HG03354 (cell line): Measurements from ENCODE around the gene PTH1R.

Experiments used
- ATAC-seq: cut with Tn5 transposase; IDR thresholded peaks from one replicate; pipeline ENCODE4 v1.9.1; 2021; ENCODE audit warnings: mild to moderate bottlenecking; ENCODE audit not compliant: unreplicated experiment, poor library complexity, severe bottlenecking

PTH1R gene

DNA sequence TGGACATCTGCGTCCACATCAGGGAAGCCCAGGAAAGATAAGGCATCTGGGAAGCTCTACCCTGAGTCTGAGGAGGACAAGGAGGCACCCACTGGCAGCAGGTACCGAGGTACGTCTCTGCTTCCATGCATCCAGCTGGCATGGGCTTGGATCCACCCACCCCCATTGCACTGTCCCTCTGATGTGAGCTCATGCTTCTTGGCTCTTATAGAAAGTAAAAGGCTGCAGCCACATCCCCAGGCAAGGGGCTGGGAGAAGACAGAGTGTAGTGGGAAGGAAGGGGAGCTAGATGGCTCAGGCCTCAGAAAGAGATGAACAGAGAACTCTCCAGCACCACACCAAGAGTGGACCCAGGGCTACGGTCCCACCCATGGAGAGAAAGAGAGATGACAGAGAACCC lies 18.2 kb downstream of the PTH1R start:
- ATAC-seq: no peak

DNA sequence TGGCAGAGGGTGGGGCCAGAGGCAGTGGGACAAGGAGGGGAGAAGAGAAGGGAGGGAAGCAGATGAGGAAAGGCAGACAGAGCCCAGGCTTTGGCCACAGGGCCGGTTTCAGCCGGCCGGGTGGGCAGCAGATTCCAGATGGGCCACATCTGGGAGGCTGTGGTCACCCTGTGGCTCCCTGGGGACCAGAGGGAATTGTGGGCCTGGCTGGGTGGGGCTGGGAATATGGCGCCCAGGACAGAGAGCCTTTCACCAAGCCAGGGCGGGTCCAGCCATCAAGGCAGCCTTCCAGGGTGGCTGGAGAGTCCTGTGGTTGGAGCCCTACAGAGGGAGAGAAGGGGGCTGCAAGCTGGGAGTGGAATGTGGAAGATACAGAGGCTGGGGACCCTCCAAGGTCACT lies 18.9 kb downstream of the PTH1R start:
- no peak for ATAC-seq

DNA sequence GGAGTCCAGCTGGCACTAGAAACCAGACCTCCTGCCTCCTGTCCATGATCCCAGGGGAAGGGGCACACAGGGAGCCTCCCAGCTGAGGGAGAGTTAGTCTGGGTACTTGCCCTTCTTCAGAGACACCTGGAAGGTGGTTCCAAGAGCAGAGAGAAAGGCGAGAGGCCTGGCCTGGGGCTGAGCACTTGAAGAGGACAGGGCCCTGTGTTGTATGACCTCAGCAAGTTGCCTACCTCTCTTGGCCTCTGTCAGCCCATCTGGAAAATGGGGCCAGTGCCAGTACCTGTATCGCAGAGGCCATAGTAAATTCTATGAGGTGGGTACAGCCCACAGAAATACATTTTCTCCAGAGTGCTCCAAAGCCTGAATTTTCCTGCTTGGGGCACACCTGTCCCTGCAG lies 19.5 kb downstream of the PTH1R start:
- ATAC-seq: no peak

DNA sequence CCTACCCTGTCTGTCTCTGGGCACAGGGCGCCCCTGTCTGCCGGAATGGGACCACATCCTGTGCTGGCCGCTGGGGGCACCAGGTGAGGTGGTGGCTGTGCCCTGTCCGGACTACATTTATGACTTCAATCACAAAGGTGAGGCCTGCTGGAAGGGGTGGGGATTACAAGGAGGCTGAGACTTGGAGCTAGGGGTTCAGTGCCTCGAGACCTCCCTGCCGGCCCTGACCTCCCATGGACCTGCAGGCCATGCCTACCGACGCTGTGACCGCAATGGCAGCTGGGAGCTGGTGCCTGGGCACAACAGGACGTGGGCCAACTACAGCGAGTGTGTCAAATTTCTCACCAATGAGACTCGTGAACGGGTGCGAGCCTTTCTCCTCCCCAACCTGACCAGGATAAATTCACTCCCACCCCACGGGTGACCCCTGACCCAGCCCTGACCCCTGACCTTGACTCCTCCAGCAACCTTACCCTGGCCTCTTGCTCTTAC lies 20.4 kb downstream of the PTH1R start:
- no peak for ATAC-seq

DNA sequence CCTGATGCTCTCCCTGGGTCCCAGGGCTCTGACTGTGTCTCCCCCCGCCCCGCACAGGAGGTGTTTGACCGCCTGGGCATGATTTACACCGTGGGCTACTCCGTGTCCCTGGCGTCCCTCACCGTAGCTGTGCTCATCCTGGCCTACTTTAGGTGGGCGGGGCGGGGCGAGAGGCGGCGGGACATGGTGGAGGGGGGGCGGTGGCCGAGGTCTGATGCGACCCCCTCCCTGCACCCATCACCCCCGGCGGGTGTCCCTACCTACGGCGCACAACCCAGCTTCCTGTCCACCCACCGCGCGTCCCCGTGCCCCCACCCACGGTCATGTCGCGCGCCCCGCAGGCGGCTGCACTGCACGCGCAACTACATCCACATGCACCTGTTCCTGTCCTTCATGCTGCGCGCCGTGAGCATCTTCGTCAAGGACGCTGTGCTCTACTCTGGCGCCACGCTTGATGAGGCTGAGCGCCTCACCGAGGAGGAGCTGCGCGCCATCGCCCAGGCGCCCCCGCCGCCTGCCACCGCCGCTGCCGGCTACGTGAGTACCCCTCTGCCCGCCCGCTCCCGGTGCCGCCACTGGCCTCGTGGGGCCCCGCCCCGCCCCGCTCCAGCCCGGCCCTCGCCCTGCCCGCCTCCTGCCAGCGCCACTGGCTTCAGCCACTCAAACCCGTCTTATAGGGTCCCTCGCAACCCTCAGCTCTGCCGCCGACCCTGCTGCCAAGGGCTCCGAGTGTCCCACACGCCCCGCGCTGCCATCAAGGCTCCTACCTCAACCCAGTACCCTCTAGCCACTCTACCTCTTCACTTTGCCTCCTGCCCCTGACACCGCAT lies 21.0 kb downstream of the PTH1R start:
- ATAC-seq: no peak

DNA sequence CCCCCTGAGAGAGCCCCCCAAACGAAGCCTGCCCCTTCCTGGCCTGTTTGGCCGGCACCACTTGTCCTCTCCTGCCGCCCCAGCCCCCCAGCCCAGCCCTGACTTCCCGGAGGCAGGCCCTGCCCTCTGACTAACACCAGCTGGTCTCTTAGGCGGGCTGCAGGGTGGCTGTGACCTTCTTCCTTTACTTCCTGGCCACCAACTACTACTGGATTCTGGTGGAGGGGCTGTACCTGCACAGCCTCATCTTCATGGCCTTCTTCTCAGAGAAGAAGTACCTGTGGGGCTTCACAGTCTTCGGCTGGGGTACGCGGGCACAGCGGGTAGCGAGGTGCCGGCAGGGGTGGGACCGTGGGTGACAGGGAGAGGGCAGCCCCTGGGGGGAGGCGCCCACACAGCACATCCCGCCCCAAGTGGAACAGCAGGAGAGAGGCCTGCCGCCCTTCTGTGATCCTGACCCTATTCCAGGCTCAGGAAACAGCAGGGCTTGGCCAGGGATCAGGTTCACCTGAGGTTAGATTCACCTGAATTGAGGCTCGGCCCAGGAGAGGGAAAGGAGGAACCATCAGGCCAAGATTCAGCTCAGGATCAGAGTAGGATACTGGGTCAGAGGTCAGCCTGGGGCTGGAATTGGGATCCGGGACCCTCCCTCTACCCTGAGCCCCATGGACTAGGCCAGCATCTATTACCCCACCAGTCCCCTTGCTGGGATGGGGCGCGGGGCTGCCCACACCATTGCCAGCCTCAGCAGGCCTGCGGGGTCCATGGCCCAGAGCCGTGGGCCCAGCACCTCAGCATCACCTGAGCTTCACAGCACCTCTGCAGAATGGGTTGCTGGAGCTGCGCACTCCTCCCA lies 21.9 kb downstream of the PTH1R start:
- ATAC-seq: no peak

DNA sequence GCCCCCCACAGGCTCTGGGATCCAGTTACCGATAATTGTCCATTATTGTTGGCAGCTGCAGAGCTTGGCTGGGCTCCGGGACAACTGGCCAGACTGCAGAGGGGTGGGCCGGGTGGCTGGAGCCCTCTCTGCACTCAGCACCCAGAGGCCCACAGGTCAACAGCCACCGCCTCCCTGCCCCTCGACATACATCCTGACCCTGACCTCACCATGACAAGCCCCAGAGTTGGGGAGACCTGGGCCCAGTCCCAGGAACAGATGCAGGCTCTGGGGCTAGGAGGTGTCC lies 22.4 kb downstream of the PTH1R start:
- no peak for ATAC-seq

DNA sequence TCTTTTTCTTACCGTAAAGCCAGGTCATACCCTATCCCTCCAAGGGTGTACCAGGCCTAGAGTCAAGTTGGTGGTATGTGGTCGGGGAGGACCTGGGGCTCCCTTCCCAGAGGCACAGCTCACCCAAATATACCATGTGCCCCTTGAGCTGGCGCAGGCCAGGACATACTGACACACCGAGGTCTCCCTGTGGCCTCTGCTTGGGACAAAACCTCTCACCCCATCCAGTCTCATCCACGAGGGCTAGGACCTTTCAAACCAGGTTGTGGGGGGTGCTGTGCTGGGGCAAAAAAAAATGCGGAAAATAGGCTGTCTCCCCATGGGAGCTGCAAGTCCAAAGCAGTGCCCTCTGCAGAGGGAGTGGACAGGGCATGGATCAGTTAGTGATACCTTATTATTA lies 22.8 kb downstream of the PTH1R start:
- no peak for ATAC-seq

DNA sequence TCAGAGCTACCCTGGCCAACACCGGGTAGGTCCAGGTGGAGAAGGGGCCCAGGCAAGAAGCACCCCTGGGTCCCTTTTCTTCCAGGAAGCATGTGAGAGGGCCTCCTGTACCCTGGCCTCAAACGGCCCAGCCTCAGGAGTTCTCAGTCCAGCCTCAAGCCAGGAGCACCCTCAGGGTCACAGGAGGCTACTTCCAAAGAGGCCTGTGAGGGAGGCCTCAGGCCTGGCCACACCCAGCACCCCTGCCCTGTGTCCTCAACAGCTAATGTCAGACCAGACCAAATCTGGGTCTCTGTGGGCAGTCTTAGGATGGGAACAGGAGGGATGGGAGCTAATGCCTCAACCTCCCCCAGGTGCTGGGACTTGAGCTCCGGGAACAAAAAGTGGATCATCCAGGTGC lies 23.5 kb downstream of the PTH1R start:
- ATAC-seq: no peak

DNA sequence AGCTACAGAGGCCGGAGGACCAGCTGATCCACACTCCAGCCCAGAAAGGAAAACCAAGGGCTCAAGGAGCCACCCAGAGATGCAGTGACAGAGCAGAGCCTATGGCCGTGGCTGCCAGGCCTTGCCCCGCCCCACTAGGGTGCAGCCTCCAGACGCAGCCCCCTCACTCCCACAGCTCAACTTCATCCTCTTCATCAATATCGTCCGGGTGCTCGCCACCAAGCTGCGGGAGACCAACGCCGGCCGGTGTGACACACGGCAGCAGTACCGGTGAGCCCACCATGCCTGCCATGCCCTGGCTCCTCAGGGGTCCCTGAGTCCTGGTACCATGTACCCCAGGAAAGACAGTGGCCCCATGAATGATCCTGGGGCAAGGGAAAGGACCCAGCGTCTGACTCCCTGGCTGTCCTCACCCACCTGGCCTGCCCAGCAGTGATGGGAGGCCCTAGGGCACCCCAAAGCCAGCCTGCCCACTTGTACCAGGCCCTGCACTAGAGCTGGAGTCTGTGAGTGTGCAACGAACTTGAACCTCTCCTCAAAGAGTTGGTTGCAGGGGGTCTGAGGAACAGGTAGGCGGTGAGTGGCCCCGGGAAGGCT lies 24.2 kb downstream of the PTH1R start:
- no peak for ATAC-seq

DNA sequence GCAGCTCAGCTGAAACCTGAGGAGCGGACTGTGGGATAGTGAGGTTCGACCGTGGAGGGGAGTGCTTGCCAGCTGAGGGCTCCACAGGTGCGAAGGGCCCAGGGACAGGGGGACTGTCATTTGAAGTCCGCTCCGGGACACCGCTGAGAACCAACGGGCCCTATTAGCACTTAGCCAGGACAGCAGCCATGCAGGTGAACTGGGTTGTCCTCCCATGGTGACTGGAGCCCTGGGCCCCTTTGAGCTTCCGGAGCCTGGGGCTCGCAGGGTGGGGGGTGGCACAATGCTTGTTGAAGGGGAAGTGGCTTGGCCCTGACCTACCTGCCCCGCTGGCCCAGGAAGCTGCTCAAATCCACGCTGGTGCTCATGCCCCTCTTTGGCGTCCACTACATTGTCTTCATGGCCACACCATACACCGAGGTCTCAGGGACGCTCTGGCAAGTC lies 24.7 kb downstream of the PTH1R start:
- ATAC-seq: no peak

DNA sequence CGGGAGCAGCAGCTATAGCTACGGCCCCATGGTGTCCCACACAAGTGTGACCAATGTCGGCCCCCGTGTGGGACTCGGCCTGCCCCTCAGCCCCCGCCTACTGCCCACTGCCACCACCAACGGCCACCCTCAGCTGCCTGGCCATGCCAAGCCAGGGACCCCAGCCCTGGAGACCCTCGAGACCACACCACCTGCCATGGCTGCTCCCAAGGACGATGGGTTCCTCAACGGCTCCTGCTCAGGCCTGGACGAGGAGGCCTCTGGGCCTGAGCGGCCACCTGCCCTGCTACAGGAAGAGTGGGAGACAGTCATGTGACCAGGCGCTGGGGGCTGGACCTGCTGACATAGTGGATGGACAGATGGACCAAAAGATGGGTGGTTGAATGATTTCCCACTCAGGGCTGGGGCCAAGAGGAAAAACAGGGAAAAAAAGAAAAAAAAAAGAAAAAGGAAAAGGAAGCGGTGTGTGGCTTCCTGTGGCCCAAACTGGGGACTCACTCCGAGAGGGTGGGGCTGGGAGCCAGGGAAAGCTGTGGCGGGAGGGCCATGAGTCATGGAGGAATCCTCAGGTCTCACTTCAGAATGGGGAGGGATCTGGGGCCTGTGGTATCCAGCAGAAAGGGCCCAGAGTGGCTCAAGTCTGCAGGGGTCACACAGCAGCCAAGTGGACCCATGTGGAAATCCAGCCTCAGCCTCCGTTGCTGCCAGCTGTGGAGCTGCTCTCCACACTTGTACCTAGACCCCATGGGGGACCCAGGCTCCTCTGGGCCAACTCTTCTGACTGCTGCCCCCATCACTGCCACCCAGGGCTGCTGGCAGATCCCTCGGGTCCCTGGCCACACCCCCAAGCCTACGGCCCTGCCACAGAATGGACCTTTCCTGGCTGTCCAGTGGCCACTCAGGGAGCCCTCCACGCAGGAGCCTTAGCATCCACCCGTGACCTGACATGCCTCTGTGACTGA lies 26.1 kb downstream of the PTH1R start:
- no peak for ATAC-seq

DNA sequence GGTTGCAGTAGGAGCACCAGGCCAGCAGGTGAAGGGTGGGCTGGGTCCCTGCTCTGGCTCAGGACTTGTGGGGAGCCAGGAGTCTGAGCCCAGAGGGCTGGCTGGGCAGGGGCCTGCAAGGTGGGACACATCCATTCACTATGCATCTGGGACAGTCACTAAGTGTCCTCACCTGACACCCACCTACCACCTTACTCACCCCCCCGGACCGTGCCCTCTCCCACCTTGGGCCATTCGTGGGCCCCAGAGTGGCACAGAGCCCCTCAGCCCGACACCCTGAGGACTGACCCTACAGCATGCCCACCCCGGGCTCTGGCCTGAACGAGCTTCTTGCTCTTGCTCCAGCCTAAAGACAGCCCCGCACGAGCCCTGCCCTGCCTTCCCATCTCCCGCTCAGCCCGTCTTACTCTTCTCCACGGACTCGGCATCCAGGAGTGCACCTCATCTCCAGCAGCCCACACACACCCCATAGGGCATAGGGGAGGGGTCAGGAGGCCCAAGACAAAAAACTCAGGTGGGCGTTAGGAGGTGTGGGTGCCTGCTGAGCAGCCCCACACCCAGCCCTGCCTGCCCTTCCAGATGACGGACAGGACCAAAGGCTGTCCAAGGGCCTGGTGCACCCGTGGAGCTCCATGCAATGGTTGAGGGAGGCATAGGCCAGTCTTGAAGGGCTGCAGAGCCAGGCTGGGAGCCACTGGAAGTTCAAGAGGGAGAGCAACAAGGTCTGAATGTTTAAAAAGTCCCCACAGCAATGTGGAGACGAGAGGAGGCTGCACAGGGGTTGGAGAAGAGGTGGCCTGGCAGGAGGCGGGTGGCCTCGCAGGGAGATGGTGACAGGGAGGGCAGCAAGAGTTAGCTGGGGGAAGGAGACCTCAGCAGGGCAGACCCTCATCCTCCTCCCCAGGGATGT lies 27.0 kb downstream of the PTH1R start:
- ATAC-seq: no peak

DNA sequence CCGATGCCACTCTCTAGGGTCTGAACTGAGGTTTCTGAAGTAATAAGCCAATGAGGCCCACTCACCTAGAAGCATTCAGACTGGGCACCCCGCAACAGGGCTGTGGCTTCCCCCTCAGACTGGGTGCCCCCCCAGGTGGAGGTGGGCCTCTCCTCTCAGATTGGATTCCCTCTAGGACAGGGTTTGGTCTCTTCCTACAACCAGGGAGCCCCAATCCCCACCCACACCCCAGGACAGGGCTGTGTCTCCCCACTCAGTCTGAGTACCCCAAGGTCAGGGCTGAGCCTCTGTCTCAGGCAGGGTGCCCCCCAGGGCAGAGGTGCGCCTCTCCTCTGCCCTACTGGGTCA lies 27.7 kb downstream of the PTH1R start:
- ATAC-seq: no peak

DNA sequence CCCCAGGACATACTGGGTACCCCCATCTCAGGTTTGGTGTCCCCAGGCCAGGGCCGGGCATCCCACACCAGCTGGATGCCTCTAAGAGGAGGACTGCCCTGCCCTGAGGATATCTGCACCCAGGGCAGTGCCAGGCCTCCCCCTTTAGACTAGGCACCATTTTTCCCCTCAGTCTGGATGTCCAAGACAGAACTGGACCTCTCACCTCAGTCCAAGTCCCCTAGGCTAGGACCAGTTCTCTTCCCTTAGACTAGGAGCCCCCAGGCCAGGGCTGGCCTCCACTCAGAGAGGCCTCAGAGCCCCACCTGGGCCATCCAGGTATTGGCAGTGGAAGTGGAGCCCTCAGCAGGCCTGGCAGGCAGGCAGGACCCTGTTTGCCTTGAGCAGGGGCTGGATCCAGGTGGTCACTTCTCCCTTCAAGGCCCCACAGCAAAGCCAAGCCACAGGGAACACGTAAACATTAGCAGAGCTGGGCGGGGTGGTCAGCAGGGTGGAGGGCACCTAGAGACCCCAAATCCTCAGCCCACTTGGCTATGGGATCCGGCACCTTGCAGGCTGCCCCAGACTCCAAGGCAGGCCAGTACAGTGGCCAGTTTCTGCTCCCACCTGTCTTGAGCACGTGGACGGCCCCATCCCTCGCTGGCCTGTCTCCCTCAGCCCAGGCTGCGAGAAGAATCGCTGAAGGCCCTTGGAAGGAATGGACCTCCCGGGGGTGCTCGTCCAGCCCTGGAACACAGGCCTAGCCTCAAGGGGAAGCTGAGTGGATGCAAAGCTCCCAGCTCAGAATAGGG lies 28.3 kb downstream of the PTH1R start:
- ATAC-seq: no peak

DNA sequence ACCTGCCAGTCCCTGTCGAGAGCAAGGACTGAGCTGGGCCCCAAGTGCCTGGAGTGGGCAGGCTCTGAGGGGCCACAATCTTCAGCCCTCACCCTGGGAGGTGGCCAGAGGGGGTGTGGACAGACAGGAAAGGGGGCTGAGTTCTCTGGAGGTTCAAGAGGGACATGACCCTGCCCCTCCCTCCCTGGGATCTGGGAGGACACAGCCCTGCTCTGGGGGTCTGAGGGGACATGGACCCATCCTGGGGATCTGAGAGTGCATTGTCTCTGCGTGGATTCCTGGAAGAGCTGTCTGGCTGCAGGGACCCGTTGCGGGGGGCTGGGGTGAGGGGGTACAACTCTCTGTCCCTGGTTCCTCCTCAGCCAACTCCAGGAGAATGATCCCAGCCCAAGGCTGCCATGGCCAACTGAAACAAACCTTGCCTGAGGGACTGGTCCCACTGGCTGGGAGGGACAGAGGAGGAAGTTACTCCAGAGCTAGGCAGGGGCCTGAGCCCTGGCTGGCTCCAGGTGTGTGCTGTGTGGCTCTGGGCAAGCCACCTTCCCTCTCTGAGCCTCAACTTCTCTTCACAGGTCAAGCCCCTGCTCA lies 29.0 kb downstream of the PTH1R start:
- ATAC-seq: no peak

DNA sequence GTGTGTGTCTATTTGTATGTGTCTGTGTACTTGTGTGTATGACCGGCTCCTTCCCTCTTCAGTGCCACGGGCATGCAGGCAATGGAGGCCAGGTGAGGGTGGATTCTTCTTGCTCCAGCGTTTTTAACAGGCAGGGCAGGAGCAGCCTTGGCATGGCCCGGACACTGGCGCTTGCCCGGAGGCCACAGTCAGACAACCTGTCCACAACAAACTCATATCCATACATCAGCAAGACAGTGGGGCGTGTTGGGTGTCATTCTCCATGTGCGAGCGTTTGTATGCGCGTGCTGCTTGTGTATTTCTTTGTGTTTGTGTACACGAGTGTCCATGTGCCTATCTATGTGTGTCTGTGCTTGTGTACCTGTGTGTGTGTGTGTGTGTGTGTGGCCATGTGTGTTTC lies 29.8 kb downstream of the PTH1R start:
- ATAC-seq: no peak

DNA sequence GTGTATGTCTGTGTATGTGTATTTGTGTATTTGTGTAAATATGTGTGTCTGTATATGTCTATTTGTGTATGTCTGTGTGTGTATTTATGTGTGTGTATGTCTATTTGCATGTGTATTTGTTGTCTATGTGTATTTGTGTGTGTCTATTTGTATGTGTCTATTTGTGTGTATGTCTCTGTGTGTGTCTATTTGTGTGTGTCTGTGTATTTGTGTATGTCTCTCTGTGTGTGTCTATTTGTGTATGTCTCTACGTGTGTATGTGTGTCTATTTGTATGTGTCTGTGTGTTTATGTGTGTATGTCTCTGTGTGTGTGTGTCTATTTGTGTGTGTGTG lies 30.4 kb downstream of the PTH1R start:
- no peak for ATAC-seq
